VCaP (cell line): ENCODE measurements around the gene SLC10A4.

Experiments used
- H3K27ac ChIP-seq: fragments of 450-650 bp; 2 replicates; pipeline ENCODE4 v1.5.1; 2017
- TF ChIP-seq, protein P1 (sequence below): fragments of 450-650 bp; conservative IDR thresholded peaks from 2 replicates; pipeline ENCODE4 v1.5.1; 2017; ENCODE audit warnings: mild to moderate bottlenecking, moderate library complexity

The SLC10A4 gene

DNA sequence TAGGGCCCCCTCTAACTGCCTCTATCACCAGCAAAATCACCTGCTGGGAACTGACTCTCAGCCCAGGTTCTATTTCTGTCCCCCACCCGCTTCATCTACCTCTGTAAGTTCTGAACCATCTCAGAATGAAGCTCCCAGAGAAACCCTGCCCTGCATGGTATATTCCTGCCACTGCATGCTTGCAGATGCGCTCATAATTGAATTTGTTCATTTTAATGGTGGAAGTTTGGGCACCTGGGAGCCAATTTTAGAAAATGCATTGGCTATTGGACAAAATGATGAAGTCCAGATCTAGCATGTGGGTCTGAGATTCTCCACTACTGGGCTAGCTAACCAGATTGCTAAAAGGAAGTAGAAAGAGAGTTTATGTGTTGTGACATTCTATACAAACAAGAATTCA lies 28.6 kb upstream of the SLC10A4 start:
- H3K27ac ChIP-seq: no peak overlapping the region
- TF ChIP-seq, protein P1, sequence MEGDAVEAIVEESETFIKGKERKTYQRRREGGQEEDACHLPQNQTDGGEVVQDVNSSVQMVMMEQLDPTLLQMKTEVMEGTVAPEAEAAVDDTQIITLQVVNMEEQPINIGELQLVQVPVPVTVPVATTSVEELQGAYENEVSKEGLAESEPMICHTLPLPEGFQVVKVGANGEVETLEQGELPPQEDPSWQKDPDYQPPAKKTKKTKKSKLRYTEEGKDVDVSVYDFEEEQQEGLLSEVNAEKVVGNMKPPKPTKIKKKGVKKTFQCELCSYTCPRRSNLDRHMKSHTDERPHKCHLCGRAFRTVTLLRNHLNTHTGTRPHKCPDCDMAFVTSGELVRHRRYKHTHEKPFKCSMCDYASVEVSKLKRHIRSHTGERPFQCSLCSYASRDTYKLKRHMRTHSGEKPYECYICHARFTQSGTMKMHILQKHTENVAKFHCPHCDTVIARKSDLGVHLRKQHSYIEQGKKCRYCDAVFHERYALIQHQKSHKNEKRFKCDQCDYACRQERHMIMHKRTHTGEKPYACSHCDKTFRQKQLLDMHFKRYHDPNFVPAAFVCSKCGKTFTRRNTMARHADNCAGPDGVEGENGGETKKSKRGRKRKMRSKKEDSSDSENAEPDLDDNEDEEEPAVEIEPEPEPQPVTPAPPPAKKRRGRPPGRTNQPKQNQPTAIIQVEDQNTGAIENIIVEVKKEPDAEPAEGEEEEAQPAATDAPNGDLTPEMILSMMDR: no peak

DNA sequence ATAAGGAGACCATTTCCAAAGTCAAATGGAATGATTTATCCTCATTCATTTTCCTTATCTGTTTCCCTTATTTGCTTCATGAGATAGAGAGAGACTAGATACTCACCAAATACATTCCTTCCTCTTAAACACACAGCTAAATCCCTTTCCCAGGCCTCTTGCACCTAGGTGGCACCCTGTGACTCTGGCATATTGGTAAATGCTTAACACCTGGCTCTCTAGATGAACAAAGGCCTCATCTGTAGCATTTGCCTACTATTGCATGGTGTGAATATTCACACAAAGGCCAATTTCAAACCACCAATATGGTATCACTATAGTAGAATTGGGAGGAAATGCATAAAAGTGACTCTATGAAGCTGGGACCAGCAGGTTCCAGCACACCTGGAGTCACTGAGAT lies 22.1 kb upstream of the SLC10A4 start:
- no peak overlapping the region for H3K27ac ChIP-seq

DNA sequence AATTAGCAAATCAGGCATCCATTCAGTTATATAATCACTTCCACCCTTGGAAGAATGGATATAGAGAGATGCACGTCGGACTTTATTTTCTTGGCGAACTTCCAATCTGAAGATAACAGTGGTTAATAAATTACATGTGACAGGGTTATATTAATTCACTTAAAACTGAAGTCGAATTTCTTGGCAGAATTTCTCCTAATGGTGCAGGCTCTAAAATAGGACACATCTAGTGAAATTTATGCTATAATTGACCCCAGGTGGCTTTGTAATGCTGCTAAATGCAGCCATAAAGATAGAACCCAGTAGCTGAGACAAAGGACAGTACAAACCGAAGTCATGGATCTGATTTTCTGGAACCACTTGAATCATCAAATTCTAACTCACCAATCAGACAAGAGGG lies 20.8 kb upstream of the SLC10A4 start:
- TF ChIP-seq, protein P1: no peak
- H3K27ac ChIP-seq: no peak overlapping the region

More for the DNA sequence above, 22.1 kb upstream of the SLC10A4 start:
- TF ChIP-seq, protein P1: no peak

DNA sequence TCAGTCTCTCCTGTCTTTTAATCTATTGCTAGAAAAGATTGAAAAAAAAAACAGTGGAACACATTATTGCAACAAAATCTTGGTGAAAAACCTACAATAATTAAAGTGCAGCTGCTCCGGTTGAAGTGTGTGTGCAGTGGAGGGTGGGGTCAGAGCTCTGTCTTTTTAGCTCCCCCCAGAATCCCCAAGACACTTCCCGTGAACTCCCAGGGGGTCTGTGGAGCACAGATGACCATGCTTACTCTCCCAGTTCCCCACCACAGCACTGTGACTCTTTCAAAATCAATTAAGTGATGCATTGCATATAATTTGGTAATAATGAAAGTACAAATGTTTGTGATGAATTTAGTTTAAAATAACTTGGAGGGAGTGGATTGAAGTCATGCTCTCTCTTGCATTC lies 15.7 kb upstream of the SLC10A4 start:
- no peak overlapping the region for H3K27ac ChIP-seq
- TF ChIP-seq, protein P1: no peak

DNA sequence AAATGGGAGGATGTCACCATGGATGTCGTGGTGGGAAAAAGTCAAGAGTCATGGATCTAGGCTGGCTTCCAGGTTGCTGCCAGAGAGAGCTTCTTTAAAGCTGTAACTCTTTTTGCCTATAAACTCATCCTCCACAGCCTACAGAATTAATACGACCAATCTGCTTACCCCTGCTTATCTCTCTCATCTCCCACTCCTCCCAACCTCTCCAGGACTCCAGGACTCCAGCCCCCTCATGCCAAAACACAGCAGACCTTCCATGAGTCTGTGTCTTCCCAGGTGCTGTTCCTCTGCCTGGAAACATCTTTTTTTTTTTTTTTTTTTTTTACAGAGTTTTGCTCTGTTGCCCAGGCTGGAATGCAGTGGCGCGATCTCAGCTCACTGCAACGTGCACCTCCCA lies 15.3 kb upstream of the SLC10A4 start:
- H3K27ac ChIP-seq: no peak overlapping the region
- TF ChIP-seq, protein P1: no peak

DNA sequence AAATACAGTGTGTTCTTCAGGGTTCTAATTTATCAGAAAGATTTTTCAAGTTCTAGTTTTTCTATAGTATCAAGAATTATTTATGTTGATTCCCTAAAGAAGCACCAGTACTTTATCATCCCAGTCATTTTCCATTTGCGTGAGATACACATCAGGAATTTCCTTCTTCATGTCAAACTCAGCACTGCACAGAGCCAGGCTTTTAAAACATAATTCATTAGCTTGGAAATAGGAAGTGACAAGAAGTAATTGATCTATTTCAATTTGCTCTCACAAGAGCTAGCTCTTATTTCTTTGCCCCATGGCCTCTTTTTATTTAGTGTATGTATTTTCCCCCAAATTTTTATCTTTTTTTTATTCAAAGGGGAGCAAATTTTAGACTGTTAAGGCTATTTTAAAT lies 13.0 kb upstream of the SLC10A4 start:
- no peak overlapping the region for H3K27ac ChIP-seq
- TF ChIP-seq, protein P1: no peak

DNA sequence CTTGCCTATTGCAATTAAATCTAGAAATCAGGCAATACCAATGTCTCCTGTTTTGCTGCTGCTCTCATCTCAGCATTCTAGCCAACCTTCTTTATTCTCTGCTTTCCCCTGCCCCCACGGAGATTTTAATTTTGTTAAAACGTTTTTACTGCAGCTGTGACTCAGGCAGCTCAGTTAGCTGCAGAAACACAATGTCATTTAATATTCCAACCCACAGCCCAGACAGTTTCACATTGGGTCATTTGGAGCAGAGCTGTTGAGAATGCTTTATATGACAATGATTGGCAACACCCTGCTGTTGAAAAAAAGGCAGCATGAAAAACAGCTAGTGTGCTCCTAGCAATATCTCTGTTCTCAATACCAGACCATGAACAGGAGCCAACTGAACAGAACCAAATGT lies 12.6 kb upstream of the SLC10A4 start:
- no peak overlapping the region for H3K27ac ChIP-seq
- TF ChIP-seq, protein P1: no peak

DNA sequence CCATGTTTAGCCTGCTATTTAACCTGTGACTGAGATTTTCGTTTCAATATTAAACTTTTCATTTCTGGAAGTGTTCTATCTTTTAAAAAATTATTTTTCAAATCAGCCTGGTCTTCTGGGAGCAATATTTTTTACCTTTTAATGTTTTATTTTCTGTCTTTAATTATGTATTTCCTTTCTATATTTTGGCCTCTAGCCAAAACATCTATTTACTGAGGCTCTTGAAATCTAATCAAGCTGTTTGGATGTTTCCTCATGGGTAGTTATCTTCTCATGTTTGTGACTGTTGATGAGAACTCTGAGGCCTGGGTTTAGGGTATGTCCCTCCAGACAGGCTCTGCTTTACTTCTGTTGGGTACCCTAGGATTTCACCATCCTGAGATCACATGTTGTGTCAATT lies 10.3 kb upstream of the SLC10A4 start:
- no peak overlapping the region for H3K27ac ChIP-seq
- TF ChIP-seq, protein P1: no peak
